Astrocyte (in vitro differentiated cells and primary cell): ENCODE results near the gene AAGAB. TPM values are rescaled to one million over a fixed set of nuclear protein-coding genes. Genes with fewer than 3 reads are reported as not detected.

Source experiments
- DNase-seq: peaks from one replicate; pipeline ENCODE4 v3.0.0-alpha.2; 2010; ENCODE audit warnings: low read depth
- FAIRE-seq: peaks from 2 replicates; lab custom pipeline; 2011; peaks lifted over from hg19 to GRCh38; lab: Jason Lieb, UNC
- H2AFZ ChIP-seq: 2 replicates; pipeline ENCODE4 v1.6.0; 2012; ENCODE audit warnings: low read depth, low read length, inconsistent platforms
- H3K27ac ChIP-seq: 2 replicates; pipeline ENCODE4 v1.5.1; 2011; ENCODE audit warnings: low read depth, low read length, inconsistent platforms
- H3K27me3 ChIP-seq: 2 replicates; pipeline ENCODE4 v1.6.0; 2011; ENCODE audit warnings: low read length, inconsistent platforms; ENCODE audit not compliant: insufficient read depth
- H3K36me3 ChIP-seq: 2 replicates; pipeline ENCODE4 v1.5.1; 2011; ENCODE audit warnings: low read length, inconsistent platforms; ENCODE audit not compliant: insufficient read depth
- H3K4me1 ChIP-seq: 2 replicates; pipeline ENCODE4 v1.5.1; 2011; ENCODE audit warnings: low read length, inconsistent platforms; ENCODE audit not compliant: insufficient read depth
- H3K4me2 ChIP-seq: 2 replicates; pipeline ENCODE4 v1.6.0; 2012; ENCODE audit warnings: low read length, inconsistent platforms
- H3K4me3 ChIP-seq: 2 replicates; pipeline ENCODE4 v1.5.1; 2011; ENCODE audit warnings: low read depth, mild to moderate bottlenecking, low read length, inconsistent platforms; ENCODE audit not compliant: insufficient read depth
- H3K79me2 ChIP-seq: 2 replicates; pipeline ENCODE4 v1.6.0; 2012; ENCODE audit warnings: mild to moderate bottlenecking, low read length, inconsistent platforms; ENCODE audit not compliant: insufficient read depth
- H3K9ac ChIP-seq: 2 replicates; pipeline ENCODE4 v1.6.0; 2012; ENCODE audit warnings: mild to moderate bottlenecking, low read length, inconsistent platforms
- H3K9me3 ChIP-seq: 2 replicates; pipeline ENCODE4 v1.5.1; 2012; ENCODE audit warnings: low read depth, mild to moderate bottlenecking, low read length, inconsistent platforms; ENCODE audit not compliant: insufficient read depth
- H4K20me1 ChIP-seq: 2 replicates; pipeline ENCODE4 v1.6.0; 2012; ENCODE audit warnings: low read length, inconsistent platforms; ENCODE audit not compliant: insufficient read depth
- H3K27ac Mint-ChIP-seq: one replicate; pipeline ENCODE4 v1.8.0; 2021; ENCODE audit warnings: mild to moderate bottlenecking, mixed read lengths; ENCODE audit not compliant: unreplicated experiment
- H3K27me3 Mint-ChIP-seq: one replicate; pipeline ENCODE4 v1.8.0; 2021; ENCODE audit warnings: low read depth, mixed read lengths; ENCODE audit not compliant: unreplicated experiment
- H3K36me3 Mint-ChIP-seq: one replicate; pipeline ENCODE4 v1.8.0; 2021; ENCODE audit warnings: low read depth, mixed read lengths; ENCODE audit not compliant: unreplicated experiment
- H3K4me1 Mint-ChIP-seq: one replicate; pipeline ENCODE4 v1.8.0; 2021; ENCODE audit warnings: low read depth, mixed read lengths; ENCODE audit not compliant: unreplicated experiment
- H3K4me3 Mint-ChIP-seq: one replicate; pipeline ENCODE4 v1.8.0; 2021; ENCODE audit warnings: mild to moderate bottlenecking, moderate library complexity, mixed read lengths; ENCODE audit not compliant: unreplicated experiment
- H3K9me3 Mint-ChIP-seq: one replicate; pipeline ENCODE4 v1.8.0; 2021; ENCODE audit warnings: mild to moderate bottlenecking, mixed read lengths; ENCODE audit not compliant: unreplicated experiment
- EZH2 ChIP-seq: IDR thresholded peaks from 2 replicates; pipeline ENCODE4 v1.6.1; 2012; ENCODE audit warnings: mild to moderate bottlenecking, low read length, inconsistent platforms; ENCODE audit not compliant: insufficient read depth
- total RNA-seq: library from RNA; stranded (reverse); gene quantifications from 2 replicates; pipeline ENCODE4 v1.2.1, GENCODE V29; 2021
- TF ChIP-seq, protein P1 (sequence below): IDR thresholded peaks from 2 replicates; pipeline ENCODE4 v1.5.1; 2011; ENCODE audit warnings: low read depth, mild to moderate bottlenecking, inconsistent platforms, low read length, moderate library complexity; ENCODE audit not compliant: insufficient read depth

AAGAB gene
- total RNA-seq, 1 donor from 2014 or later = 52.2 TPM

DNA sequence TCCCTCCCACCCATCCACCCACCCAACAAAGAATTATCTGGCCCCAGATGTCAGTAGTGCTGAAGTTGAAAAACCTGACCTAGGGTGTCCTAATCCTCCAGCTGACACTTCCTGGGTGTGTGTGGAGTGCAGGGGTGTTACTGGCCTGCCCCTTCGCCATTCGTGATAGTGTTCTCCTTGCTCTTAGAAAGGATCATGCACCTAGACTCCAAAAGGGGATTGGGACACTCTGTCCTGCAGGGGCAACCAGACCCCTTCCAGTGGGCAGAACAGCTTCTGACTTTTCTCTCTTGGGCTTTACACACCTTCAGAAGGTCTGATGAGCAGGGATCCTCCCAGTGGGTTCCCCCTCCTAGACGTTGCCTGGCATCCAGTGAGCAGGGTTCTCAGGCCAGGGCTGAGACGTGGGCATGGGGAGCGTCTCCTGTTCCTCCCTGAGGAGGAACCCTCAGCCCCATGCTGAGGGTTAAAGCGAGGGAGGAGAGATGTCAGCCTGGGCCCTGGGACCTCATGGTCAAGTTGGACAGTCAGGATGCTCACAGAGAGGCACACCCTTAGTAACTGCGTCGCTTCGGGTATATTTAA lies 75.0 kb downstream of the AAGAB start:
- Histone ChIP-seq H3K4me1 (peaks cover 49% of the 10 kb centered on the region), H3K4me3 (no peak overlapping the region), H3K79me2 (peaks cover 12% of the 10 kb centered on the region), H3K27ac (peak overlapping the region; percentile 96), H3K27me3 (no peaks in the 10 kb centered on the region), H4K20me1 (no peaks in the 10 kb centered on the region), H3K9me3 (no peaks in the 10 kb centered on the region), H3K36me3 (peaks cover 13% of the 10 kb centered on the region), H2AFZ (no peak overlapping the region), H3K4me2 (peak overlapping the region; percentile 65), H3K9ac (peak overlapping the region; percentile 75)
- Mint-ChIP-seq H3K27ac (peak overlapping the region; percentile 87), H3K36me3 (peaks cover 26% of the 10 kb centered on the region), H3K27me3 (no peaks in the 10 kb centered on the region), H3K9me3 (peaks cover 2% of the 10 kb centered on the region), H3K4me3 (no peak overlapping the region), H3K4me1 (peaks cover 46% of the 10 kb centered on the region)
- FAIRE-seq = no peak
- no peak for DNase-seq
- TF ChIP-seq EZH2 = no peak
- TF ChIP-seq, protein P1, sequence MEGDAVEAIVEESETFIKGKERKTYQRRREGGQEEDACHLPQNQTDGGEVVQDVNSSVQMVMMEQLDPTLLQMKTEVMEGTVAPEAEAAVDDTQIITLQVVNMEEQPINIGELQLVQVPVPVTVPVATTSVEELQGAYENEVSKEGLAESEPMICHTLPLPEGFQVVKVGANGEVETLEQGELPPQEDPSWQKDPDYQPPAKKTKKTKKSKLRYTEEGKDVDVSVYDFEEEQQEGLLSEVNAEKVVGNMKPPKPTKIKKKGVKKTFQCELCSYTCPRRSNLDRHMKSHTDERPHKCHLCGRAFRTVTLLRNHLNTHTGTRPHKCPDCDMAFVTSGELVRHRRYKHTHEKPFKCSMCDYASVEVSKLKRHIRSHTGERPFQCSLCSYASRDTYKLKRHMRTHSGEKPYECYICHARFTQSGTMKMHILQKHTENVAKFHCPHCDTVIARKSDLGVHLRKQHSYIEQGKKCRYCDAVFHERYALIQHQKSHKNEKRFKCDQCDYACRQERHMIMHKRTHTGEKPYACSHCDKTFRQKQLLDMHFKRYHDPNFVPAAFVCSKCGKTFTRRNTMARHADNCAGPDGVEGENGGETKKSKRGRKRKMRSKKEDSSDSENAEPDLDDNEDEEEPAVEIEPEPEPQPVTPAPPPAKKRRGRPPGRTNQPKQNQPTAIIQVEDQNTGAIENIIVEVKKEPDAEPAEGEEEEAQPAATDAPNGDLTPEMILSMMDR = no peak

DNA sequence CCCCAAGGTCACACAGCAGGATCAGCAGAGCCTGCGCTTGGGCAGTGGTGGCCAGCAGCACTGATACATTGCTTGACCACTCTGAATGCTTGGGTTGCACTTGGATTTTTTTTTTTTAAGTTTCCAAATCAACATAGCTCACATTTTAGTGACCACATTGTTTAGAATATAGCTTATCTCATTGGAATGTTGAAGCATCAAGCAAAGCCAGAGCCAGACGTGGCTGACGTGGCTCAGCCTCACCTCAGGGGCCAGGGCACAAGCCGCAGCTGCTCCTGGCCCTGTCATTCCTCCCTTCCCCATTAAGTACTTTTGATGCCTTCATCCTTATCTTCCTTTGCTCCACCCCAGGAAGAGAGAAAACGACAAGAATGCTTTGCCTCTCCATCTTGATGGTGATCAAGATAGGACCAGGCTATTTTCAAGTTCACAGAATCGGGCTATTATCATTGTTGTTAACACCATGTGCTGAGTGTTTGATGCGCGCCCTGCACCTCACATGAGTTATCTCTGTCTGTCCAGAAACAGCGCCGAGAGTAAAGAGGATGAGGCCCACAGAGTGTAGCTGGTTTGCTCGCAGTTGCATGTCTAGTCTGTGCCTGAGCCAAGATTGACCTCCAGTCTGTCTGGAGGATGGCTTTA lies 75.8 kb downstream of the AAGAB start:
- peaks cover 49% of the 10 kb centered on the region for H3K4me1 Mint-ChIP-seq
- H2AFZ ChIP-seq = no peak overlapping the region
- H4K20me1 ChIP-seq = no peaks in the 10 kb centered on the region
- peaks cover 14% of the 10 kb centered on the region for H3K79me2 ChIP-seq
- H3K27ac ChIP-seq = peak overlapping the region; percentile 96
- peaks cover 13% of the 10 kb centered on the region for H3K36me3 ChIP-seq
- peak overlapping the region; percentile 71 for H3K4me2 ChIP-seq
- no peak overlapping the region for H3K4me3 ChIP-seq
- peaks cover 2% of the 10 kb centered on the region for H3K9me3 Mint-ChIP-seq
- H3K4me1 ChIP-seq = peaks cover 49% of the 10 kb centered on the region
- peak overlapping the region; percentile 76 for H3K9ac ChIP-seq
- peaks cover 29% of the 10 kb centered on the region for H3K36me3 Mint-ChIP-seq
- peak overlapping the region; percentile 87 for H3K27ac Mint-ChIP-seq
- DNase-seq (peak; percentile 99), FAIRE-seq (peak; percentile 99)
- TF ChIP-seq, protein P1 = no peak
- H3K9me3 ChIP-seq = no peaks in the 10 kb centered on the region
- no peaks in the 10 kb centered on the region for H3K27me3 ChIP-seq
- no peaks in the 10 kb centered on the region for H3K27me3 Mint-ChIP-seq
- H3K4me3 Mint-ChIP-seq = no peak overlapping the region

GRCh38 chr15:67177752-67178151 lies 76.7 kb downstream of the AAGAB start:
- H3K27ac ChIP-seq = peak overlapping the region; percentile 96
- no peak overlapping the region for H2AFZ ChIP-seq
- FAIRE-seq = no peak
- peak overlapping the region; percentile 71 for H3K4me2 ChIP-seq
- no peak overlapping the region for H3K4me3 Mint-ChIP-seq
- H3K27me3 ChIP-seq = no peaks in the 10 kb centered on the region
- H3K4me1 Mint-ChIP-seq = peaks cover 49% of the 10 kb centered on the region
- no peaks in the 10 kb centered on the region for H3K9me3 ChIP-seq
- no peaks in the 10 kb centered on the region for H4K20me1 ChIP-seq
- peaks cover 2% of the 10 kb centered on the region for H3K9me3 Mint-ChIP-seq
- no peak overlapping the region for H3K4me3 ChIP-seq
- TF ChIP-seq EZH2 = no peak
- TF ChIP-seq, protein P1 = no peak
- H3K9ac ChIP-seq = peak overlapping the region; percentile 76
- H3K27me3 Mint-ChIP-seq = no peaks in the 10 kb centered on the region
- H3K36me3 ChIP-seq = peaks cover 10% of the 10 kb centered on the region
- H3K79me2 ChIP-seq = peaks cover 22% of the 10 kb centered on the region
- H3K27ac Mint-ChIP-seq = peak overlapping the region; percentile 87
- DNase-seq = peak; percentile 59
- peaks cover 35% of the 10 kb centered on the region for H3K36me3 Mint-ChIP-seq
- peaks cover 46% of the 10 kb centered on the region for H3K4me1 ChIP-seq
